ENCODE results near the gene CUBN.

Gene CUBN

GRCh38 chr10:16984242-16984641, 145.4 kb downstream of the CUBN start:
- DNase-seq, result no peak

- no peak for DNase-seq
Observed at GRCh38 chr10:16976803-16977202, 152.8 kb downstream of the CUBN start.

- no peak for DNase-seq
Observed at GRCh38 chr10:16975188-16975587, 154.4 kb downstream of the CUBN start.

- no peak for DNase-seq
Observed at GRCh38 chr10:16968416-16969041, 161.1 kb downstream of the CUBN start.

- DNase-seq, result no peak
Observed at GRCh38 chr10:16967866-16968415, 161.7 kb downstream of the CUBN start.

GRCh38 chr10:16966991-16967865, 162.4 kb downstream of the CUBN start:
- DNase-seq, result no peak

GRCh38 chr10:16965740-16966447, 163.7 kb downstream of the CUBN start:
- DNase-seq, result no peak

- no peak for DNase-seq
Observed at GRCh38 chr10:16965344-16965616, 164.3 kb downstream of the CUBN start.

- no peak for DNase-seq
Observed at GRCh38 chr10:16964576-16965343, 164.9 kb downstream of the CUBN start.

GRCh38 chr10:16960551-16960950, 169.1 kb downstream of the CUBN start:
- no peak for DNase-seq

GRCh38 chr10:16957038-16957437, 172.6 kb downstream of the CUBN start:
- DNase-seq, result no peak

- DNase-seq, result no peak
Observed at GRCh38 chr10:16954280-16955030, 175.2 kb downstream of the CUBN start.

- DNase-seq, result no peak
Observed at GRCh38 chr10:16953270-16953669, 176.3 kb downstream of the CUBN start.

- DNase-seq, result no peak
Observed at GRCh38 chr10:16952610-16953009, 177.0 kb downstream of the CUBN start.

GRCh38 chr10:16952080-16952479, 177.5 kb downstream of the CUBN start:
- DNase-seq, result no peak

- DNase-seq, result no peak
Observed at GRCh38 chr10:16950656-16951601, 178.7 kb downstream of the CUBN start.

- DNase-seq, result no peak
Observed at GRCh38 chr10:16949816-16950215, 179.8 kb downstream of the CUBN start.

GRCh38 chr10:16948361-16948760, 181.2 kb downstream of the CUBN start:
- peak; percentile 65 for DNase-seq

GRCh38 chr10:16947069-16947468, 182.5 kb downstream of the CUBN start:
- DNase-seq, result no peak

- DNase-seq, result no peak
Observed at GRCh38 chr10:16945593-16945992, 184.0 kb downstream of the CUBN start.

GRCh38 chr10:16944986-16945385, 184.6 kb downstream of the CUBN start:
- DNase-seq, result peak; percentile 14
